Measurements from ENCODE around the gene SERBP1. TPM values are rescaled to one million over a fixed set of nuclear protein-coding genes. Genes with fewer than 3 reads are reported as not detected.

The SERBP1 gene
- total RNA-seq, 1 donor from 2014 or later: 255 TPM

DNA sequence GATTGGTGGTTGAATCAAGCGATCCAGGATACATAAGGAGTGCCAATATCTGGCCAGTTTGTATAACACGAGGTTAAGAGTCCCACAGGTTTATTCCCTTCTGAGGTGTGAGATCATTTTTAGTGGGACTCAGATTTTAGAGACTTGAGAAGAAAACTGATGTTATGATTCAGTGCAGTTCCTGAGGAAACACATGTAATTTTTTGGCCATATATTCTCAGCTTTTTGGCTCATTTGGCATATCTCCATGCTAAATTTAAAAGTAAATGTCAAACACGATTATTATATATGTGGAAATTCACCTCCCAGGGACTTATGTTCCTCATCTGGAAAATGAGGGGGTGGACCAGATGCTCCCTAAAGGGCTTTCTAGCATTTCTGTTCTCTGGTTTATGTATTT lies 39.2 kb upstream of the SERBP1 start:
- H3K4me1 Mint-ChIP-seq: no peaks in the 10 kb centered on the region
- no peaks in the 10 kb centered on the region for H3K36me3 Mint-ChIP-seq
- TF ChIP-seq CTCF (IDR thresholded peaks at IDR 0.05; ENCODE audit: unreplicated experiment): no peak
- H3K4me3 Mint-ChIP-seq: no peak overlapping the region
- H3K27ac Mint-ChIP-seq: no peak overlapping the region
- no peaks in the 10 kb centered on the region for H3K9me3 Mint-ChIP-seq
- H3K27me3 Mint-ChIP-seq (ENCODE audit: low read depth): no peaks in the 10 kb centered on the region
- no peak for DNase-seq (ENCODE audit: low spot score in 2 of 2, unreplicated experiment in 2 of 2)

DNA sequence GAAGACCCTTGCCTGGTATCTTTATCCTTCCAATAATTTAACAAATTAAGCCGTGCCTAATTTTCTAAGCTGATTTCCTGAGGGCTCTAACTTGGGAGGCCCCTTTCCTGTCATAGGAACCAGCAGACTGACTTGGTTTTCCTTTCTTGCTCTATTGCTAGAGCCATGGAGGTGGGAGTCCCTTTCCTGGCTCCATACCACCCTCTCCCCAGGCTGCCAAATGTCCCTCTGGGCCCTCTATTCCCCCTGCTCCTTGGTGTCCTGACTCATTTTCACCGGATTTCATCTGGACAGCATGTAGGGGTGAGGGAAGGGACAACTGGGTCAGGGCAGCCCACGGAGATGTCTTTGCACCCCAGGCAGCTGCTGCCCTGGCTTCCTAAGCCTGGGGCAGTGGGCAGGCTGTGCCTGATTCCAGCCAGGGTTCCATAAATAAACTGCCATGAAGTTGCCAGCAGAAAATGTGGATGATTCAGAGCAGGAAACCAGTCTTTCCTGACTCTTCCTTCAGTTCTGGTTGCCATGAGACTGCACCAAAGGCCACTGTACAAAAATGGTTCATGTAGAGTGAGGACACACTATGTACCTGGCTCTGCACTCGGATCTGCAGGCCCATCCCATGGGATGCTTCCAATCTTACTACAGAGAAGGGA lies 38.0 kb upstream of the SERBP1 start:
- DNase-seq (ENCODE audit: low spot score in 2 of 2, unreplicated experiment in 2 of 2): no peak
- H3K9me3 Mint-ChIP-seq: no peaks in the 10 kb centered on the region

GRCh38 chr1:67465375-67465774 lies 35.2 kb upstream of the SERBP1 start:
- no peaks in the 10 kb centered on the region for H3K9me3 Mint-ChIP-seq
- no peak overlapping the region for H3K4me3 Mint-ChIP-seq

More for the DNA sequence above, 38.0 kb upstream of the SERBP1 start:
- Mint-ChIP-seq H3K27ac (no peak overlapping the region), H3K27me3 (ENCODE audit: low read depth) (no peaks in the 10 kb centered on the region), H3K4me3 (no peak overlapping the region), H3K4me1 (peaks cover 2% of the 10 kb centered on the region), H3K36me3 (no peaks in the 10 kb centered on the region)
- no peak for TF ChIP-seq CTCF (IDR thresholded peaks at IDR 0.05; ENCODE audit: unreplicated experiment)

GRCh38 chr1:67464746-67465145 lies 34.5 kb upstream of the SERBP1 start:
- Mint-ChIP-seq H3K27ac (no peak overlapping the region), H3K4me1 (peaks cover 2% of the 10 kb centered on the region), H3K36me3 (no peaks in the 10 kb centered on the region), H3K9me3 (no peaks in the 10 kb centered on the region), H3K4me3 (no peak overlapping the region), H3K27me3 (ENCODE audit: low read depth) (no peaks in the 10 kb centered on the region)
- no peak for DNase-seq (ENCODE audit: low spot score in 2 of 2, unreplicated experiment in 2 of 2)
- TF ChIP-seq CTCF (IDR thresholded peaks at IDR 0.05; ENCODE audit: unreplicated experiment): no peak

More at GRCh38 chr1:67465375-67465774, 35.2 kb upstream of the SERBP1 start:
- Mint-ChIP-seq H3K36me3 (no peaks in the 10 kb centered on the region), H3K27ac (no peak overlapping the region), H3K4me1 (peaks cover 2% of the 10 kb centered on the region), H3K27me3 (ENCODE audit: low read depth) (no peaks in the 10 kb centered on the region)
- TF ChIP-seq CTCF (IDR thresholded peaks at IDR 0.05; ENCODE audit: unreplicated experiment): no peak
- no peak for DNase-seq (ENCODE audit: low spot score in 2 of 2, unreplicated experiment in 2 of 2)

DNA sequence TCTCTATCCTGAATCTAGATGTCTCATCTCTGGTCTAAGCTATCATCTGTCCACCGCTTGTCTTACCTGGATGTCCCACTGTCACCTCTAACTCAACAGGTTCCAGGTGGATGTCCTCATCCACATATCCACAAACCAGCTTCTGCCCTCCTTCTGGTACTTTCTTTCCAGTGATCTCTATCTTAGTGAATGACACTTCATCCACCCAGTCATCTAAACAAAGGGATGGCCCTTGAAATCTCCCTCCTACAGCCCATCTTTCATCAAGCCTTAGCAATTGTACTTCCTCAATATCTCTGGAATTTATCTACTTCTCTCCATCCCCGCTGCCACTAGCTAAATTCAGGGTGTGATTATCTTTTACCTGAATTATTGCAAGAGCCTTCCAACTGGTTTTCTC lies 33.9 kb upstream of the SERBP1 start:
- H3K4me3 Mint-ChIP-seq: no peak overlapping the region
- no peak for DNase-seq (ENCODE audit: low spot score in 2 of 2, unreplicated experiment in 2 of 2)
- H3K4me1 Mint-ChIP-seq: peaks cover 2% of the 10 kb centered on the region
- H3K27ac Mint-ChIP-seq: no peak overlapping the region
- TF ChIP-seq CTCF (IDR thresholded peaks at IDR 0.05; ENCODE audit: unreplicated experiment): no peak
- H3K36me3 Mint-ChIP-seq: no peaks in the 10 kb centered on the region
- H3K9me3 Mint-ChIP-seq: no peaks in the 10 kb centered on the region
- H3K27me3 Mint-ChIP-seq (ENCODE audit: low read depth): no peaks in the 10 kb centered on the region
